Fibroblast of lung (primary cell): ENCODE measurements around the gene PRKACB.

Experiments
- EZH2 ChIP-seq: IDR thresholded peaks from 2 replicates; pipeline ENCODE4 v1.5.1; 2012; ENCODE audit warnings: low read length, control low read depth, mild to moderate bottlenecking; ENCODE audit errors: missing control alignments
- TF ChIP-seq, protein P1 (sequence below), 2 donors: IDR thresholded peaks in 1 of 2; conservative IDR thresholded peaks in 1 of 2; 1 replicate in 1 of 2; 2 replicates in 1 of 2; pipeline ENCODE4 v1.5.1; 2011 to 2012; ENCODE audit warnings: low read length in 2 of 2, control low read depth in 1 of 2, inconsistent platforms in 1 of 2, low read depth in 1 of 2, mild to moderate bottlenecking in 1 of 2

DNA sequence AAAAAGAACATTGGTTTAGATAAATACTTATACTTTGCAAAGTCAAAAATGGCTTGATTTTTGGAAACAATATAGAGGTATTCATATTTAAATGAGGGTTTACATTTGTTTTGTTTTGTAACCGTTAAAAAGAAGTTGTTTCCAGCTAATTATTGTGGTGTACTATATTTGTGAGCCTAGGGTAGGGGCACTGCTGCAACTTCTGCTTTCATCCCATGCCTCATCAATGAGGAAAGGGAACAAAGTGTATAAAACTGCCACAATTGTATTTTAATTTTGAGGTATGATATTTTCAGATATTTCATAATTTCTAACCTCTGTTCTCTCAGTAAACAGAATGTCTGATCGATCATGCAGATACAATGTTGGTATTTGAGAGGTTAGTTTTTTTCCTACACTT is 92.2 kb downstream of the PRKACB start:
- TF ChIP-seq, protein P1, sequence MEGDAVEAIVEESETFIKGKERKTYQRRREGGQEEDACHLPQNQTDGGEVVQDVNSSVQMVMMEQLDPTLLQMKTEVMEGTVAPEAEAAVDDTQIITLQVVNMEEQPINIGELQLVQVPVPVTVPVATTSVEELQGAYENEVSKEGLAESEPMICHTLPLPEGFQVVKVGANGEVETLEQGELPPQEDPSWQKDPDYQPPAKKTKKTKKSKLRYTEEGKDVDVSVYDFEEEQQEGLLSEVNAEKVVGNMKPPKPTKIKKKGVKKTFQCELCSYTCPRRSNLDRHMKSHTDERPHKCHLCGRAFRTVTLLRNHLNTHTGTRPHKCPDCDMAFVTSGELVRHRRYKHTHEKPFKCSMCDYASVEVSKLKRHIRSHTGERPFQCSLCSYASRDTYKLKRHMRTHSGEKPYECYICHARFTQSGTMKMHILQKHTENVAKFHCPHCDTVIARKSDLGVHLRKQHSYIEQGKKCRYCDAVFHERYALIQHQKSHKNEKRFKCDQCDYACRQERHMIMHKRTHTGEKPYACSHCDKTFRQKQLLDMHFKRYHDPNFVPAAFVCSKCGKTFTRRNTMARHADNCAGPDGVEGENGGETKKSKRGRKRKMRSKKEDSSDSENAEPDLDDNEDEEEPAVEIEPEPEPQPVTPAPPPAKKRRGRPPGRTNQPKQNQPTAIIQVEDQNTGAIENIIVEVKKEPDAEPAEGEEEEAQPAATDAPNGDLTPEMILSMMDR (conservative IDR thresholded peaks at IDR 0.05 in 1 of 2, IDR thresholded peaks at IDR 0.05 in 1 of 2; ENCODE audit: low read depth in 1 of 2, low read length in 2 of 2), result no peak
- TF ChIP-seq EZH2, result no peak
